Stomach smooth muscle (tissue), 2 donors: ENCODE measurements around the gene CD52.
A peak's percentile ranks its signal among the peaks of the same experiment; 100 is the strongest.

Experiments used
- H3K27ac ChIP-seq: one replicate; pipeline ENCODE4 v1.7.0; 2013; ENCODE audit warnings: mild to moderate bottlenecking, low read length, inconsistent platforms
- H3K27me3 ChIP-seq, 2 donors: one replicate each; pipeline ENCODE4 v1.7.0; 2013; ENCODE audit warnings: low read length in 2 of 2; ENCODE audit not compliant: insufficient read depth in 2 of 2, control insufficient read depth in 1 of 2
- H3K36me3 ChIP-seq, 2 donors: one replicate each; pipeline ENCODE4 v1.7.0; 2013; ENCODE audit warnings: low read length in 2 of 2; ENCODE audit not compliant: control insufficient read depth in 2 of 2, insufficient read depth in 2 of 2
- H3K4me1 ChIP-seq: one replicate; pipeline ENCODE4 v1.7.0; 2013; ENCODE audit warnings: low read length; ENCODE audit not compliant: control insufficient read depth, insufficient read depth
- H3K4me3 ChIP-seq, 2 donors: one replicate each; pipeline ENCODE4 v1.7.0; 2013; ENCODE audit warnings: low read length in 2 of 2
- H3K9ac ChIP-seq, 2 donors: one replicate each; pipeline ENCODE4 v1.7.0; 2013; ENCODE audit warnings: low read length in 2 of 2, mild to moderate bottlenecking in 1 of 2
- H3K9me3 ChIP-seq, 2 donors: one replicate each; pipeline ENCODE4 v1.7.0; 2013; ENCODE audit warnings: low read length in 2 of 2; ENCODE audit not compliant: control insufficient read depth in 2 of 2
- donor health status: healthy.
- donor health status: Pancreatic carcinoma.

CD52 gene, protein sequence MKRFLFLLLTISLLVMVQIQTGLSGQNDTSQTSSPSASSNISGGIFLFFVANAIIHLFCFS

DNA sequence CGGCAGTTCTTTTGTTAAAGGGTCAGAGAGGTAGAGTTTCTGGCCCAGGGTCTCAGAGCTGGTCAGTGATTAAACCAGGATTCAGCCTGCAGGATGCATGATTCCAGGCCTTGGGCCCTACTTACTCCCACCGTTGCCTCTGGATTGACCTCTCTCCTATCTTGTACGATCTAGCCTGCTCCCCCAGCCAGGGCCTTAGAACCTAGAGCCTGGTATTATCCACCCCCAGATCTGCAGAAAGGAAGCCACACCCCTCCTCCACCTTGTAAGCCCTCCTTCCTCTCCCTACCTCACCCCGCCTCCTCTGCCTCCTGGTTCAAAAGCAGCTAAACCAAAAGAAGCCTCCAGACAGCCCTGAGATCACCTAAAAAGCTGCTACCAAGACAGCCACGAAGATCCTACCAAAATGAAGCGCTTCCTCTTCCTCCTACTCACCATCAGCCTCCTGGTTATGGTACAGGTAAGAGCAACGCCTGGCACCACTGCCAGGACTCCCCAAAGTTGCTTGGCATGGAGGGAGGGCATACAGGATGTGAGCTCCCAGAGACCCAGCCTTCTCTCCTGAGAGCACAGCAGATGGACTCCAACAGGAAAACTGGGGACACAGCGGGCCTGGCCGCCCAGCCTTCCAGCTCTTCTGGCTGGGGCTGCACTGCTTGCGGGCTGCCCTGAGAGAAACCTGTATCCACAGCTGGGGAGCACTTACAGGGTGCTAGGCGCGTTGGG lies at the start of gene CD52:
TSS of gene CD52 (plus strand) at position 347 of the 726 bp plus-strand sequence. CDS start at position 407, 60 bp downstream.
- peaks cover 7% of the 10 kb centered on the region for H3K4me1 ChIP-seq
- peaks cover 4 to 8% of the 10 kb centered on the region in 2 donors for H3K27me3 ChIP-seq
- H3K9me3 ChIP-seq = no peaks in the 10 kb centered on the region
- no peaks in the 10 kb centered on the region for H3K36me3 ChIP-seq
- H3K9ac ChIP-seq = no peak within 1 kb of the TSS
- H3K4me3 ChIP-seq = peak within 1 kb of the TSS in 1 of 2 donors; percentile 15
- H3K27ac ChIP-seq = no peak within 1 kb of the TSS

DNA sequence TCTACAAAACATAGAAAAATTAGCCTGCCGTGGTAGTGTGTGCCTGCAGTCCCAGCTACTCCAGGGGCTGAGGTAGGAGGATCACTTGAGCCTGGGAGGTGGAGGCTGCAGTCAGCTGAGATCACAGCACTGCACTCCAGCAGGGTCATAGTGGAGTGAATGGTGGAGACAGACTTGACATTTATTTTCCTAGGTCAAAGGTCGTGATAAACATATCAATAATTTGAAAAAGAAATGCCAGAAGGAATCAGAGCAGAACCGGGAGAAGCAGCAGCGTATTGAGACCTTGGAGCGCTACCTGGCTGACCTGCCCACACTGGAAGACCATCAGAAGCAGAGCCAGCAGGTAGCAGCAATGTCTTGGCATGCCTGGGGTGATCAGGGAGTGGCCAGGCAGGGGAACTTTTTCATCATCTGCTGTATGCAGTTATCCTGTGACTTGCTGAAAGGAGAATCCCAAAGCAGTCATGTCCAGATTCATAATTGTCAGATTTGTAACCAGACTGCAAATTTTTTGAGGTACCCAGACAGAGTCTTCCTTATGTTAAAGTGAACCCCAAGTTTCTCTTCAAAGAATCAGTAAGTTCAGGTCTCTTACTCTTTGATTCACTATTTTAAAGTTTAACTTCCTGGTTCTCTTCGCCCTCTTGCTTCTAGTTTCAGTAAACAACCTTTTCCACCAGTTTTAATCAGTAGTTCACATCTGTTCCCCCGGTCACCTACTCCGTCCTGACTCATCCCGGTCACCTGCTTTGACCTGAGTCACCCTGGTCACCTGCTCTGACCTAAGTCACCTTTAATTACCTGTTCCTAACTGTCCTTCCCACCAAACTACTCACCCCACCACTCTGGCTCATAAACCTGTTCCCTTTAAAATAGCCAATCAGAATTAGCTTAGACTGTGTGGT lies 49.2 kb upstream of the CD52 start:
- Histone ChIP-seq H3K36me3 (peaks cover 0 to 20% of the 10 kb centered on the region in 2 donors), H3K9me3 (no peaks in the 10 kb centered on the region), H3K27me3 (no peaks in the 10 kb centered on the region), H3K4me1 (no peaks in the 10 kb centered on the region), H3K4me3 (no peak overlapping the region), H3K9ac (no peak overlapping the region), H3K27ac (no peak overlapping the region)

DNA sequence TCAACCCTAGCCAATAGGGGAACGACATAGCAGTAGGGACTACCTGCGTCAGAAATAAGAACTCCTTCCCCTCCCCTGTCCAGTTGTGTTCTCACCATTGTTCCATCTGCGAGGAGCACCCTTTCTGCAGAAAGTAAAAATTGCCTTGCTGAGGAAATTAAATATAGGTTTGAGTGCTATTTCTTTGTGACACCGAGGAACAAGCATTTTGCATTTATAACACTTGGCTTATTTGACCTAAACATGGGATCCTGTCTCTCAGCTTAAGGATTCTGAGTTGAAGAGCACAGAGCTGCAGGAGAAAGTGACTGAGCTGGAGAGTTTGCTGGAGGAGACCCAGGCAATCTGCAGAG lies 48.6 kb upstream of the CD52 start:
- Histone ChIP-seq H3K9me3 (no peaks in the 10 kb centered on the region), H3K27ac (no peak overlapping the region), H3K4me1 (no peaks in the 10 kb centered on the region), H3K27me3 (no peaks in the 10 kb centered on the region), H3K36me3 (peaks cover 0 to 17% of the 10 kb centered on the region in 2 donors), H3K4me3 (no peak overlapping the region), H3K9ac (no peak overlapping the region)

DNA sequence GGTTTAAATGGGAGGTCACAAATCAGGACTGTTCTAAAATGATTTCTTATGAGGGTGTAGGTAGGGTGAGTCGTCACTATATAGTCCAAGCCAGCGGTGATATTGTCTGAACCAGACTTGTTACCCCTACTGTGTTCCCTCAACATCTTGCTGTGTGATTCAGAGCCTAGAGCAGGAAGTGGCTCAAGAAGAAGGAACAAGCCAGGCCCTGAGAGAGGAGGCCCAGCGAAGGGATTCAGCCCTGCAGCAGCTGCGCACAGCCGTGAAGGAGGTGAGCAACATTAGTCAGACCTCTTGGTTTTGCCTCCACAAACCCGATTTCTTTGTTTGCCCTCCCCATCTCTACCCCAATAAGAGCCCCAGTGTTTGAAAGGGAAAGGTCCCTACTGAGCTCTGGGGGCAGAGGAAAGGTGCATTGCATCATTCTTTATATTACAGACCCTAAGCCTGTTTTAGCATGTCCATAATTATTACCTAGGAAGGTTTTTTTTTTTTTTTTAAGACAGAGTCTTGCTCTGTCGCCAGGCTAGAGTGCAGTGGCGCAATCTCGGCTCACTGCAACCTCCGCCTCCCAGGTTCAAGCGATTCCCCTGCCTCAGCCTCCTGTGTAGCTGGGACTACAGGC lies 42.8 kb upstream of the CD52 start:
- peaks cover 0 to 10% of the 10 kb centered on the region in 2 donors for H3K36me3 ChIP-seq
- H3K4me3 ChIP-seq = no peak overlapping the region
- no peak overlapping the region for H3K27ac ChIP-seq
- peaks cover 36% of the 10 kb centered on the region for H3K4me1 ChIP-seq
- H3K9ac ChIP-seq = no peak overlapping the region
- H3K9me3 ChIP-seq = no peaks in the 10 kb centered on the region
- H3K27me3 ChIP-seq = no peaks in the 10 kb centered on the region

DNA sequence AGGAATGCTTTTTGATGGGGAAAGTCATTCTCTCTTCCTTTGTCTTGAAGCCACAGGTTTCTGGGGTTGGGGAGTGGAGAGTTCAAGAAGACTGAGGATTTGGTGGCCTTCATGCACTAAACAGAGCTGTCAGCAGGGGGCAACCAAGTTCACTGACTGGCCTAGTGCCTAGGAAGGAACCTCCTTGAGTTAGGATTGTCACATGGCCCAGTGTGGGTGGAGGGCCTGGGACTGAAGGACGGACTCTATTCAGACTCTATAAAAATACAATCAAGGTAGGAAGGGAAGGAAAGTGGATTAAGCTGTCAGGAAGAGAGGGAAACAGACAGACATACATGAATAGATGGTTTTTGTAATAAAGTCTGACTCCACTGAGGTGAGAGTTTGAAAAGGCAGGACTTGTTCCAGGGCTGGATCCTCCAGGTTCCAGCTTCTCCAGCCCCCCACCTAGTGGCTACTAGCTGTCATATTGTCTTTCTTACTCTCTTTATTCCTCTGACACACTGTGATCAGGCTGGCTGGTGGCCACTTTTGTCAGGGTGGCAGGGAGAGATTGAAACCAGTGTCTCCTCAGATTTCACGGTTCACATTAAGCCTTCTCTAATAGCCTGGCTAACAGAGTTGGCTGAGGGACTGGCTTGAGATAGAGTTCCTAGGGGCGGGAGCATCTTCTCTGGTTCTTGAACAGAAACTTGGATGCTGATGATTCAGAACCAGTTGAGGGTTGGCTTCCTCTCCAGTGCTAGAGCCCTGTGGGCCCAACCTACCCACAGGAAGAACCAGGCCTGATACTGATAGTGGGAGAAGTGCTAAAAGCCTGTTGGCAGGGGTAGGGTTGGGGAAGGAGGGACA lies 42.0 kb upstream of the CD52 start:
- peak overlapping the region; percentile 73 for H3K27ac ChIP-seq
- H3K27me3 ChIP-seq = no peaks in the 10 kb centered on the region
- no peaks in the 10 kb centered on the region for H3K9me3 ChIP-seq
- peaks cover 45% of the 10 kb centered on the region for H3K4me1 ChIP-seq
- peak overlapping the region in 1 of 2 donors; percentile 40 for H3K4me3 ChIP-seq
- H3K36me3 ChIP-seq = peaks cover 0 to 9% of the 10 kb centered on the region in 2 donors
- H3K9ac ChIP-seq = peak overlapping the region; percentile 19 to 47

DNA sequence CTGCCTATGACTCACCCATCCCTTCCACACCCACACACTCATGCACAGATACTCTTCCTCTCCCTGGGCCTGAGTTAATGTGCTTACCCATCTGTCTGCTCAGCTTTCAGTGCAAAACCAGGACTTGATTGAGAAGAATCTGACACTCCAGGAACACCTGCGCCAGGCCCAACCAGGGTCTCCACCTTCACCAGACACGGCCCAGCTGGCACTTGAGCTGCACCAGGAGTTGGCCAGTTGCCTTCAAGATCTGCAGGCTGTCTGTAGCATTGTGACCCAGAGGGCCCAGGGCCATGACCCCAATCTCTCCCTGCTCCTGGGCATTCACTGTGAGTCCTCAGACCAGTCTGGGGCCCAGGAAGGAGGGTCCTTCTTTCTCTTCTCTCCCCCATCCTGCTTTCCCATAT lies 41.3 kb upstream of the CD52 start:
- Histone ChIP-seq H3K9ac (peak overlapping the region in 1 of 2 donors; percentile 47), H3K9me3 (no peaks in the 10 kb centered on the region), H3K4me3 (peak overlapping the region in 1 of 2 donors; percentile 15), H3K4me1 (peaks cover 51% of the 10 kb centered on the region), H3K36me3 (peaks cover 0 to 7% of the 10 kb centered on the region in 2 donors), H3K27me3 (no peaks in the 10 kb centered on the region), H3K27ac (peak overlapping the region; percentile 73)

DNA sequence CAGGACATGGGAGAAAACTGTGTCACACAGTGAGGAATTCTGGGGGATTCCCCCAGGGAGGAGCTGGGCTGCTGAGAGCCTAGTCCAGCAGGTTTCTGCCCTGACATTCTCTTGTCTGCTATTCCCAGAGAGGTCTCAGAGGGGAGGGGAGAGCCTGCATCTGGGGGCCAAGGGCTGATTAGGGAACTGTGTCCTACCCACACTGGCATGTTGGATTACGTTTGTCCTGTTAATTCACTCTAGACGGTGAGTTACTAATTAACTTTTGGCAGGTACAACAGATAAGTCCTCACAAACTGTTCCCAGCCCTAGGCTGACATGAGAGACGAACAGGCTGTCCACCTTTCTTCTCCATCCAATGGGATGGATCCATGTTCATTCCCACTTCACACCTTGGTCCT lies 40.5 kb upstream of the CD52 start:
- Histone ChIP-seq H3K4me1 (peaks cover 58% of the 10 kb centered on the region), H3K36me3 (peaks cover 0 to 2% of the 10 kb centered on the region in 2 donors), H3K27ac (peak overlapping the region; percentile 37), H3K9me3 (no peaks in the 10 kb centered on the region), H3K9ac (no peak overlapping the region), H3K27me3 (no peaks in the 10 kb centered on the region), H3K4me3 (no peak overlapping the region)

DNA sequence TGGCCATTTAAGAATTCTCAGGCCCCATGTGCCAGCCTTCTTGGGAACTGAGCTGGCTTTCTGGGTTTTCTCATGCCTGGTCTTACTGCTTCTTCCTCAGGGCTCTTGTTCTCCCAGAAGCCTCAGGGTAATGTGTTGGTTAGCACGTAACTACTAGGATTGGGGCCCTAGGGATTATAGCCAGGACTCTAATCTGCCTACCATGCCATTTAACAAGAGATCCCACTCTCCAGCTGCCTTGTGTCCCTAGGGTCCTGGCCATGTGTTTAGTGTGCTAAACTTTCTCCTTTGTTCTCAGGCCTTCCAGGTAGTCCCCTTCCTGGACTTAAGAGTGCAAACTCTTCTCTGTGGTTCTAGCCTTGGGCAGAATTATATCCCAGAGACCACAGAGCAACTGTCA lies 40.0 kb upstream of the CD52 start:
- peak overlapping the region; percentile 37 for H3K27ac ChIP-seq
- H3K4me1 ChIP-seq = peaks cover 60% of the 10 kb centered on the region
- no peak overlapping the region for H3K9ac ChIP-seq
- no peak overlapping the region for H3K4me3 ChIP-seq
- no peaks in the 10 kb centered on the region for H3K9me3 ChIP-seq
- H3K27me3 ChIP-seq = no peaks in the 10 kb centered on the region
- H3K36me3 ChIP-seq = peaks cover 0 to 2% of the 10 kb centered on the region in 2 donors

DNA sequence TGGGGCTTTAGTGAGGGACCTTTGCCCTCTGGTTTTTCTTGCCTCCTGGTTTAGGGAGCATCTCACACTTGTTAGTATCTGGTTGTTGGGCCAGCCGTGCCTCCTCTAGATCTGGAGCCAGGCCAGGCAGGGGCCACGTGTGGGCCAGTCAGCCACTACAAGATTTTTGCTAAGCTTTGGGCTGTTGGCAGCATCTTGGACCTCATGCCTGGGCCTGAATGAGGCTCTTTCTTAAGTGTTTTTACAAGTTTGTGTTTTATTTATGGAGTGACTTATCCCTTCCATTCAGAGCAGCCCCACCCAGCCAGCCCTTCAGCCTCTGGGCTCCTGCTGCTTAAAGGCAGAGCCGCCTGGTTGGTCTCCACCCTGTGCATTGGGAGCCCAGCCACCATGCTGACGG lies 39.5 kb upstream of the CD52 start:
- peak overlapping the region; percentile 37 for H3K27ac ChIP-seq
- H3K4me3 ChIP-seq = no peak overlapping the region
- peaks cover 0 to 2% of the 10 kb centered on the region in 2 donors for H3K36me3 ChIP-seq
- no peaks in the 10 kb centered on the region for H3K27me3 ChIP-seq
- no peaks in the 10 kb centered on the region for H3K9me3 ChIP-seq
- H3K4me1 ChIP-seq = peaks cover 60% of the 10 kb centered on the region
- H3K9ac ChIP-seq = no peak overlapping the region
